Keratinocyte (primary cell): ENCODE measurements around the gene NTMT1. TPM values are rescaled to one million over a fixed set of nuclear protein-coding genes. Genes with fewer than 3 reads are reported as not detected.

Experiments
- DNase-seq: peaks from one replicate; pipeline ENCODE4 v3.0.0-alpha.2; 2011; ENCODE audit warnings: low read depth, missing footprints, low spot score
- FAIRE-seq: peaks from 2 replicates; lab custom pipeline; 2011; peaks lifted over from hg19 to GRCh38; lab: Jason Lieb, UNC
- H2AFZ ChIP-seq: 2 replicates; pipeline ENCODE4 v1.6.0; 2012; ENCODE audit warnings: low read length, control low read depth, inconsistent platforms; ENCODE audit not compliant: control insufficient read depth
- H3K27ac ChIP-seq: 2 replicates; pipeline ENCODE4 v1.5.1; 2011; ENCODE audit warnings: low read length; ENCODE audit not compliant: control insufficient read depth, insufficient read depth
- H3K27me3 ChIP-seq: 3 replicates; pipeline ENCODE4 v1.6.0; 2011; ENCODE audit warnings: low read length; ENCODE audit not compliant: control insufficient read depth, insufficient read depth; ENCODE audit errors: extremely low read depth
- H3K36me3 ChIP-seq, 2 experiments: 2 replicates in 1 of 2; 3 replicates in 1 of 2; pipeline ENCODE4 v1.5.1; 2011; ENCODE audit warnings: low read length in 2 of 2, mild to moderate bottlenecking in 1 of 2; ENCODE audit not compliant: control insufficient read depth in 2 of 2, insufficient read depth in 2 of 2; ENCODE audit errors: extremely low read depth in 1 of 2
- H3K4me1 ChIP-seq: 3 replicates; pipeline ENCODE4 v1.5.1; 2011; ENCODE audit warnings: low read length; ENCODE audit not compliant: control insufficient read depth, insufficient read depth; ENCODE audit errors: extremely low read depth
- H3K4me2 ChIP-seq: 3 replicates; pipeline ENCODE4 v1.6.0; 2011; ENCODE audit warnings: low read depth, low read length; ENCODE audit not compliant: control insufficient read depth, insufficient read depth; ENCODE audit errors: extremely low read depth
- H3K4me3 ChIP-seq, 3 experiments: fragments of 200-600 bp in 1 of 3; sonication (generic) in 1 of 3; 2 replicates in 2 of 3; 3 replicates in 1 of 3; pipeline ENCODE4 v1.5.1; 2011 to 2016; ENCODE audit warnings: low read length in 3 of 3, mild to moderate bottlenecking in 3 of 3, control low read depth in 2 of 3, inconsistent platforms in 1 of 3, low read depth in 1 of 3, mixed read lengths in 1 of 3, mixed run types in 1 of 3, moderate library complexity in 1 of 3; ENCODE audit not compliant: control insufficient read depth in 2 of 3, insufficient read depth in 2 of 3; ENCODE audit errors: extremely low read depth in 1 of 3
- H3K79me2 ChIP-seq: 2 replicates; pipeline ENCODE4 v1.6.0; 2012; ENCODE audit warnings: low read length; ENCODE audit not compliant: control insufficient read depth, insufficient read depth
- H3K9ac ChIP-seq: 3 replicates; pipeline ENCODE4 v1.6.0; 2011; ENCODE audit warnings: low read length; ENCODE audit not compliant: control insufficient read depth, insufficient read depth; ENCODE audit errors: extremely low read depth
- H3K9me1 ChIP-seq: 3 replicates; pipeline ENCODE4 v1.6.0; 2011; ENCODE audit warnings: low read length; ENCODE audit not compliant: control insufficient read depth, insufficient read depth; ENCODE audit errors: extremely low read depth
- H3K9me3 ChIP-seq: 2 replicates; pipeline ENCODE4 v1.5.1; 2012; ENCODE audit warnings: low read depth, low read length; ENCODE audit not compliant: control insufficient read depth
- H4K20me1 ChIP-seq: 3 replicates; pipeline ENCODE4 v1.6.0; 2011; ENCODE audit warnings: low read length; ENCODE audit not compliant: control insufficient read depth, insufficient read depth; ENCODE audit errors: extremely low read depth
- CTCF ChIP-seq, 3 experiments: IDR thresholded peaks in 1 of 3; conservative IDR thresholded peaks in 1 of 3; optimal IDR thresholded peaks in 1 of 3; 2 replicates in 2 of 3; 3 replicates in 1 of 3; pipeline versions ENCODE3 to v1.5.1; 2011; ENCODE audit warnings: low read length in 3 of 3, mild to moderate bottlenecking in 3 of 3, moderate library complexity in 2 of 3, control low read depth in 1 of 3, inconsistent platforms in 1 of 3; ENCODE audit not compliant: insufficient read depth in 2 of 3; ENCODE audit errors: extremely low read depth in 1 of 3
- EZH2 ChIP-seq: IDR thresholded peaks from one replicate; pipeline ENCODE4 v1.6.1; 2012; ENCODE audit warnings: inconsistent platforms, mild to moderate bottlenecking, low read length, moderate library complexity
- dilution Hi-C: fragments of 300-500 bp; cut with MboI; formaldehyde crosslinking; loops from one replicate; pipeline ENCODE4 v1.7.0; 2020; ENCODE audit warnings: low sequenced_read_pairs; ENCODE audit not compliant: extremely low pct_ligation_motif_present
- polyA plus RNA-seq, 5 experiments: library from polyadenylated mRNA; depleted of rRNA in 3 of 5; stranded (reverse) in 3 of 5; stranded (forward) in 1 of 5; unstranded in 1 of 5; fragments of >200 nt; gene quantifications; 1 replicate in 1 of 5; 2 replicates in 3 of 5; 3 replicates in 1 of 5; pipeline versions ENCODE4 v1.2.1 to v1.2.3, GENCODE V29; 2011 to 2012; ENCODE audit warnings: missing spikeins in 2 of 5, low read depth in 1 of 5, low replicate concordance in 1 of 5

The NTMT1 gene
- polyA plus RNA-seq, 1 donor (not counting 4 experiments of a cell fraction or from before 2014, with no cell fraction given) = 50.2 TPM

DNA sequence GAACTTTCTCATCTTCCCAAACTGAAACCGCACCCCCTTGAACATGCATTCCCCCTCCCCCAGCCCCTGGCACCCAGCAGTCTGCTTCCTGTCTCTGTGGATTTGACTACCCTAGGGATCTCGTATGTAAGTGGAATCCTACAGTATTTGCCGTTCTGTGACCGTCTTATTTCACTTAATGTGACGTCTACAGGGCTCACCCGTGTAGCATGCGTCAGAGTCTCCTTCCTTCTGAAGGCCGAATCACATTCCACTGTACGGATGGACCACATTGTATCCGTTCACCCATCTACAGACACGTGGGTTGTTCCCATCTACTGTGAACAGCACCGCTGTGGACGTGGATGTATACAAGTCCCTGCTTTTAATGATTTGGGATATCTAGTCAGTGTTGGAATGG, 44.0 kb downstream of the NTMT1 start:
- no peak overlapping the region for H3K4me3 ChIP-seq
- TF ChIP-seq EZH2 (no peak), CTCF (optimal IDR thresholded peaks at IDR 0.05 in 1 of 3, IDR thresholded peaks at IDR 0.05 in 1 of 3, conservative IDR thresholded peaks at IDR 0.05 in 1 of 3; ENCODE audit: extremely low read depth in 1 of 3, insufficient read depth in 2 of 3, low read length in 3 of 3) (no peak)
- no peak overlapping the region for H3K9ac ChIP-seq
- FAIRE-seq = no peak
- peaks cover 3% of the 10 kb centered on the region for H3K4me1 ChIP-seq
- no peaks in the 10 kb centered on the region for H3K9me1 ChIP-seq
- H3K27me3 ChIP-seq = peaks cover 37% of the 10 kb centered on the region
- H3K9me3 ChIP-seq = no peaks in the 10 kb centered on the region
- DNase-seq = no peak
- H2AFZ ChIP-seq = no peak overlapping the region
- no peak overlapping the region for H3K4me2 ChIP-seq
- H3K36me3 ChIP-seq = no peaks in the 10 kb centered on the region
- no peaks in the 10 kb centered on the region for H4K20me1 ChIP-seq
- no peaks in the 10 kb centered on the region for H3K79me2 ChIP-seq
- dilution Hi-C loops = no loop called here
- H3K27ac ChIP-seq = no peak overlapping the region

DNA sequence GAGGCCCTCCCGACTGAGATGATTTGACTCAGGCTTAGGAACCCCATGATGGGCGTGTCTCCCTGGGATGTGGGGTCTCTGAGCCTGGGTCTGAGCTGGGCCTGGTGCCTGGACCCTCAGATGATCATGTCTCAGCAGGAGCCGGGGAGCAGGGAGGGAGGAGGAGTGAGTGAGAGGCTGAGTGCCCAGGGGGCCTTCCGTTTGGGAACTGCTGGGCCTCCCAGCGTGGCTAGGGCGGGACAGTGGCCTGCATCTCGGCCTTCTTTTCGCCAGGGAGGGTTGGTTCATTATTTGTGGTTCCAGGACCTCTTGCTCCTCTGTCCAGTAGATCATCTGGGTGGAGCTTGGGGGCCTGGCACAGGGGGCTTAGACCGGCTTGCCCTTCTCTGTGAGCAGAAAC, 45.1 kb downstream of the NTMT1 start:
- no peak for FAIRE-seq
- Histone ChIP-seq H2AFZ (no peak overlapping the region), H4K20me1 (no peaks in the 10 kb centered on the region), H3K27ac (no peak overlapping the region), H3K4me3 (no peak overlapping the region), H3K36me3 (no peaks in the 10 kb centered on the region), H3K9ac (no peak overlapping the region), H3K9me3 (no peaks in the 10 kb centered on the region), H3K4me1 (peaks cover 3% of the 10 kb centered on the region), H3K79me2 (no peaks in the 10 kb centered on the region), H3K4me2 (no peak overlapping the region), H3K27me3 (peaks cover 35% of the 10 kb centered on the region), H3K9me1 (no peaks in the 10 kb centered on the region)
- dilution Hi-C loops = no loop called here
- no peak for TF ChIP-seq CTCF (optimal IDR thresholded peaks at IDR 0.05 in 1 of 3, IDR thresholded peaks at IDR 0.05 in 1 of 3, conservative IDR thresholded peaks at IDR 0.05 in 1 of 3; ENCODE audit: extremely low read depth in 1 of 3, insufficient read depth in 2 of 3, low read length in 3 of 3)
- no peak for TF ChIP-seq EZH2
- no peak for DNase-seq
